DND-41 (cell line): ENCODE measurements around the gene TESK1.

Experiments
- ATAC-seq: fragments of 200-7000 bp; cut with Tn5 transposase; 3 replicates; pipeline ENCODE4 v1.9.1; 2021; ENCODE audit warnings: low read depth; ENCODE audit not compliant: insufficient read depth
- DNase-seq: peaks from one replicate; pipeline ENCODE4 v3.0.0-alpha.2; 2020
- H2AFZ ChIP-seq: 2 replicates; pipeline ENCODE4 v1.6.0; 2012; ENCODE audit warnings: low read depth, low read length
- H3K27ac ChIP-seq: 2 replicates; pipeline ENCODE4 v1.5.1; 2012; ENCODE audit warnings: low read length, inconsistent platforms
- H3K27me3 ChIP-seq: fragments of 200-600 bp; sonication (generic); 2 replicates; pipeline ENCODE4 v1.6.0; 2012; ENCODE audit warnings: low read length, mild to moderate bottlenecking, inconsistent platforms; ENCODE audit not compliant: insufficient read depth, poor library complexity
- H3K36me3 ChIP-seq: 2 replicates; pipeline ENCODE4 v1.5.1; 2012; ENCODE audit warnings: low read length, inconsistent platforms; ENCODE audit not compliant: insufficient read depth
- H3K4me1 ChIP-seq: 2 replicates; pipeline ENCODE4 v1.5.1; 2012; ENCODE audit warnings: mild to moderate bottlenecking, low read length; ENCODE audit not compliant: insufficient read depth
- H3K4me2 ChIP-seq: 2 replicates; pipeline ENCODE4 v1.6.0; 2012; ENCODE audit warnings: mild to moderate bottlenecking, moderate library complexity, low read length, inconsistent platforms; ENCODE audit not compliant: insufficient read depth
- H3K4me3 ChIP-seq, 2 experiments: fragments of 200-600 bp in 1 of 2; shearing (Covaris generic) in 1 of 2; 2 replicates each; pipeline ENCODE4 v1.5.1; 2012 to 2016; ENCODE audit warnings: inconsistent platforms in 2 of 2, low read length in 2 of 2, mild to moderate bottlenecking in 2 of 2, low read depth in 1 of 2, moderate library complexity in 1 of 2
- H3K79me2 ChIP-seq: 2 replicates; pipeline ENCODE4 v1.6.0; 2012; ENCODE audit warnings: low read length, inconsistent platforms; ENCODE audit not compliant: insufficient read depth
- H3K9ac ChIP-seq: 2 replicates; pipeline ENCODE4 v1.6.0; 2012; ENCODE audit warnings: low read depth, mild to moderate bottlenecking, inconsistent platforms, low read length, moderate library complexity
- H3K9me3 ChIP-seq: 2 replicates; pipeline ENCODE4 v1.5.1; 2012; ENCODE audit warnings: low read length, moderate library complexity, mild to moderate bottlenecking, inconsistent platforms; ENCODE audit not compliant: insufficient read depth, severe bottlenecking
- H4K20me1 ChIP-seq: 2 replicates; pipeline ENCODE4 v1.6.0; 2012; ENCODE audit warnings: low read length; ENCODE audit not compliant: insufficient read depth
- EZH2 ChIP-seq: IDR thresholded peaks from 3 replicates; pipeline ENCODE4 v1.6.1; 2012; ENCODE audit warnings: borderline replicate concordance, low read depth, mild to moderate bottlenecking, moderate library complexity, low read length, inconsistent platforms; ENCODE audit not compliant: severe bottlenecking
- TF ChIP-seq, protein P1 (sequence below): IDR thresholded peaks from 2 replicates; pipeline ENCODE4 v1.5.1; 2012; ENCODE audit warnings: borderline replicate concordance, low read length, moderate library complexity, mild to moderate bottlenecking; ENCODE audit not compliant: poor library complexity, severe bottlenecking; ENCODE audit errors: extremely low read depth

TESK1 gene

DNA sequence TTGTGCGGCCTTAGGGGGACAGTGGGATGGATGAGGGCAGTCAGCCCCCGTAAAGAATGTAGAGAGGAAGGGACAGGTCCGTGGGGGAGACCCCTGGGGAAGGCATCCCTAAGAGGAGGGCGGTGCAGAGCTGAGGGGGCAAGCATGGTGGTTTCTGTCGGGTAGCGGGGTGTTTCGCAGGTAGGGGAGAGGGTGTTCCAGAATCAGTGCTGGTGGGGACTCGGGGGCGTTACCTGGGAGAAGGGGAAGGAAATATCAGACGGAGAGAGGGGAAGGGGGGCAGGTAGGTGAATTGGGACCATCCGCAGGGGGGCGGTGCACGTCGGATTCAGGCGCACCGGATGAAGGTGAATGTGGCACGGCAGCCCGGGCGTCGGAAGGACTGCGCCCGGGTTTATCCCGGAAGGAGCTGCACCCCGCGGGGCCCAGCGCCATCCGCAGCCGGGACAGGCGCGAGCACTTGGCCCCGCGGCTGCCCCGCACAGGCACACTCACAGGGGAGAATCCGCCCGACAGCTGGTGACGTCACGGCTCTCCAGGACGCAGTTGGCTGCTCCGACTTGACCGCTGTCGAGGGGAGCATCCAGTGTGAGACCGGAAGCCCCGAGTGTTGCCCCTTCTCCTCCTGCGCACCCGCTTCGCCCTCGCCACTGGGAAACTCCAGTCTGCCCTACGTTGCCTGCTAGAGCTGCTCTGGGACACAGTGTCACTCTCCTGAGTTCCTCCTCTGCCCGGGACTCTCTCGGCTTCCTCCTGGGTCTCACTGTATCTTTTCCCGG is 11.8 kb downstream of the TESK1 start:
- no peaks in the 10 kb centered on the region for H4K20me1 ChIP-seq
- DNase-seq (no peak), ATAC-seq (no peak)
- H3K79me2 ChIP-seq, result peaks cover 19% of the 10 kb centered on the region
- peak overlapping the region; percentile 70 for H3K9ac ChIP-seq
- H3K4me2 ChIP-seq, result peak overlapping the region; percentile 71
- H3K27me3 ChIP-seq, result no peaks in the 10 kb centered on the region
- H3K9me3 ChIP-seq, result no peaks in the 10 kb centered on the region
- peaks cover 5% of the 10 kb centered on the region; the same call in 1 of the 2 replicates for H3K36me3 ChIP-seq
- TF ChIP-seq EZH2, result no peak
- TF ChIP-seq, protein P1, sequence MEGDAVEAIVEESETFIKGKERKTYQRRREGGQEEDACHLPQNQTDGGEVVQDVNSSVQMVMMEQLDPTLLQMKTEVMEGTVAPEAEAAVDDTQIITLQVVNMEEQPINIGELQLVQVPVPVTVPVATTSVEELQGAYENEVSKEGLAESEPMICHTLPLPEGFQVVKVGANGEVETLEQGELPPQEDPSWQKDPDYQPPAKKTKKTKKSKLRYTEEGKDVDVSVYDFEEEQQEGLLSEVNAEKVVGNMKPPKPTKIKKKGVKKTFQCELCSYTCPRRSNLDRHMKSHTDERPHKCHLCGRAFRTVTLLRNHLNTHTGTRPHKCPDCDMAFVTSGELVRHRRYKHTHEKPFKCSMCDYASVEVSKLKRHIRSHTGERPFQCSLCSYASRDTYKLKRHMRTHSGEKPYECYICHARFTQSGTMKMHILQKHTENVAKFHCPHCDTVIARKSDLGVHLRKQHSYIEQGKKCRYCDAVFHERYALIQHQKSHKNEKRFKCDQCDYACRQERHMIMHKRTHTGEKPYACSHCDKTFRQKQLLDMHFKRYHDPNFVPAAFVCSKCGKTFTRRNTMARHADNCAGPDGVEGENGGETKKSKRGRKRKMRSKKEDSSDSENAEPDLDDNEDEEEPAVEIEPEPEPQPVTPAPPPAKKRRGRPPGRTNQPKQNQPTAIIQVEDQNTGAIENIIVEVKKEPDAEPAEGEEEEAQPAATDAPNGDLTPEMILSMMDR, result no peak
- H3K4me3 ChIP-seq, result no peak overlapping the region
- H2AFZ ChIP-seq, result no peak overlapping the region
- peaks cover 71% of the 10 kb centered on the region for H3K4me1 ChIP-seq
- H3K27ac ChIP-seq, result peak overlapping the region; percentile 99

DNA sequence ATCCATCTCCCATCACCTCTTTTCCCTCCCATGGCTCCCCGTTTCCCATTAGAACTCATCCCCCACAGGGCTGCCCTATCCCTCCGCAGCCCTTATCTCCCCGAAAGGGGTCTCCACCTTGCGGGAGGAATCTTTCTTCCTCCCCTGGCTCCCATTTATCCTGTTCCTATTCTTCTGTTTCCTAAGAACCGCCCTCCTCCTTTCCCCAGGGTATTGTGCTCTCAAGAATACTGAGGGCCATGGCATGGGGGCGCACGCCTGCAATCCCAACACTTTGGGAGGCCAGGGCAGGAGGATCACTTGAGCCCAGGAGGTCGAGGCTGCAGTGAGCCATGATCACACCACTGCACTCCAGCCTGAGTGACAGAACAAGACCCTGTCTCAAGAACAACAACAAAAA is 12.5 kb downstream of the TESK1 start:
- ATAC-seq, result no peak
- H3K4me2 ChIP-seq, result peak overlapping the region; percentile 71
- peaks cover 5% of the 10 kb centered on the region; the same call in 1 of the 2 replicates for H3K36me3 ChIP-seq
- no peaks in the 10 kb centered on the region for H3K27me3 ChIP-seq
- H3K27ac ChIP-seq, result peak overlapping the region; percentile 99
- H3K9ac ChIP-seq, result peak overlapping the region; percentile 70
- peaks cover 78% of the 10 kb centered on the region for H3K4me1 ChIP-seq
- H3K9me3 ChIP-seq, result no peaks in the 10 kb centered on the region
- H3K79me2 ChIP-seq, result peaks cover 19% of the 10 kb centered on the region
- peak overlapping the region in 1 of 2 experiments; percentile 54; a peak in 1 of 4 replicates for H3K4me3 ChIP-seq
- H2AFZ ChIP-seq, result no peak overlapping the region
- H4K20me1 ChIP-seq, result no peaks in the 10 kb centered on the region
- TF ChIP-seq EZH2, result no peak
- TF ChIP-seq, protein P1, result no peak
- no peak for DNase-seq

GRCh38 chr9:35618325-35618727 is 13.3 kb downstream of the TESK1 start, which contains the start of gene CD72:
Gene CD72, minus strand, starts transcription at chr9:35618413. Its CDS starts 110 bp downstream, at chr9:35618303.
- ATAC-seq (no peak), DNase-seq (no peak)
- TF ChIP-seq, protein P1, result no peak
- TF ChIP-seq EZH2, result no peak
- Histone ChIP-seq H3K4me1 (peaks cover 78% of the 10 kb centered on the region), H2AFZ (peak within 1 kb of the TSS; percentile 29; the same call in 1 of the 2 replicates), H3K27me3 (no peaks in the 10 kb centered on the region), H3K4me2 (peak within 1 kb of the TSS; percentile 71), H3K79me2 (peaks cover 19% of the 10 kb centered on the region), H3K4me3 (peak within 1 kb of the TSS in 1 of 2 experiments; percentile 54; a peak in 2 of 4 replicates), H3K9ac (peak within 1 kb of the TSS; percentile 70), H3K36me3 (peaks cover 5% of the 10 kb centered on the region; the same call in 1 of the 2 replicates), H4K20me1 (no peaks in the 10 kb centered on the region), H3K27ac (peak within 1 kb of the TSS; percentile 99), H3K9me3 (no peaks in the 10 kb centered on the region)
